Natural killer cell treated with Interleukin-12 subunit alpha and Interleukin-12 subunit beta and Interleukin-15 and Interleukin-18, amount 100 ng/mL, for 72 hours (primary cell): ENCODE results near the gene LRCOL1. TPM values are rescaled to one million over a fixed set of nuclear protein-coding genes. Genes with fewer than 3 reads are reported as not detected.

Source experiments
- ATAC-seq, 2 donors: fragments of 150-1000 bp; cut with Tn5 transposase in 1 of 2; sonication (Bioruptor Pico), chemical (Tn5 transposase) in 1 of 2; 2 replicates each; pipeline ENCODE4 v1.10.0; 2021
- DNase-seq: peaks from one replicate; pipeline ENCODE4 v3.0.0; 2022; ENCODE audit warnings: low spot score
- H3K27ac Mint-ChIP-seq, 2 donors: 1 replicate in 1 of 2; 2 replicates in 1 of 2; pipeline ENCODE4 v1.8.0; 2022; ENCODE audit warnings: mixed read lengths in 2 of 2, mild to moderate bottlenecking in 1 of 2, moderate library complexity in 1 of 2
- H3K27me3 Mint-ChIP-seq, 2 donors: 1 replicate in 1 of 2; 2 replicates in 1 of 2; pipeline ENCODE4 v1.8.0; 2022; ENCODE audit warnings: mixed read lengths in 2 of 2
- H3K36me3 Mint-ChIP-seq: one replicate; pipeline ENCODE4 v1.8.0; 2022; ENCODE audit warnings: mixed read lengths
- H3K4me1 Mint-ChIP-seq, 2 donors: 1 replicate in 1 of 2; 2 replicates in 1 of 2; pipeline ENCODE4 v1.8.0; 2022; ENCODE audit warnings: low read depth in 2 of 2, mixed read lengths in 2 of 2, mild to moderate bottlenecking in 1 of 2
- H3K4me3 Mint-ChIP-seq: one replicate; pipeline ENCODE4 v1.8.0; 2022; ENCODE audit warnings: mixed read lengths
- H3K9me3 Mint-ChIP-seq: 2 replicates; pipeline ENCODE4 v1.8.0; 2022; ENCODE audit warnings: mixed read lengths
- total RNA-seq, 2 donors: library from RNA; stranded (reverse); gene quantifications; one replicate each; pipeline ENCODE4 v1.2.3, GENCODE V29; 2022

LRCOL1 gene
- total RNA-seq, 2 donors from 2014 or later: not detected

DNA sequence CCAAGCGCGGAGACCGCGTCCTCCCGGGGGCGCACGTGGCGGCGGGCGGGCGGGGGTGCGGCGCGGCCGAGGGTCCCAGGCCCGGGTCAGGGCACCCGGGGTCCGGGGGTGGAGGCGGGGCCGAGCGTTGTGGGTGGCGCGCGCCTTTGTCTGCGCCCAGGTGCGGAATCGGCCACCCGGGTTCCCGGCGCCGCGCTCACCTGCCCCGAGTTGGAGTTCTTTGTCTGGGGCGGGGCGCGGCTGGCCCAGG, 50.1 kb downstream of the LRCOL1 start:
- Mint-ChIP-seq H3K36me3 (no peaks in the 10 kb centered on the region), H3K4me3 (no peak overlapping the region), H3K9me3 (no peaks in the 10 kb centered on the region), H3K4me1 (peaks cover 0 to 10% of the 10 kb centered on the region in 2 donors), H3K27ac (no peak overlapping the region), H3K27me3 (peaks cover 0 to 3% of the 10 kb centered on the region in 2 donors)
- ATAC-seq (peak; percentile 25 to 38), DNase-seq (no peak)

DNA sequence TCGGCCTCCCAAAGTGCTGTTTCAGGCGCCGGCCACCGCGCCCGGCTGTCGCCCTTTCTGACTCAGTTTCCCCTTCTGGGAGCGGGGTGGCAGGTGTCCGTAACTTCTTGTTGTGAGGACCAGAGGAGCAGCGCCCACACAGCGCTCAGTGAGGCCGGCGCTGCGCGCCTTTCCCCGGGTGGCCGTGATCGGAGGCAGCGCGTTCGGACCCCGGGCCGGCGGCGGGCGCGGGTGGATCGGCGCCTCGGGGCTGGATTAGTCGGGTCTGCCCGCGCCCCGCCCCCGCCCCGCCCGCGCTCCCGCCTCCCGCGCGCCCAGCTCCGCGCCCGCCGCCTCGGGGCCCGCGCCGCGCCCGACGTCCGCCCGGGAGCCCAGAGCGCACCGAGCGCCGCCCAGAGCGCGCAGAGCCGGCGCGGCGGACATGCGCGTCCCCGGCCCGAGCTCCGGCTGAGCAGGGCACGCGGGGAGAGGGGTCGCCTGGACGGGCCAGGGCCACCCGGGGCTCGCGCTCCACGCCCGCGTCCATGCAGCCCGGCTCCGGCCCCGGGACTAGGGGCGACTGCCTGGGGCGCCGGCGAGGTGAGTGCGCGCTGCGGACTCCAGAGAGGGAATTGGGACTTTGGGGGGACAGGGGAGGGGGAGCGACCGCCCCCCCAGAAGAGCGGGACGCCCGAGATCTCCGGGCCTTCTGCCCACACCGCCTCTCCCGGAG, 50.6 kb downstream of the LRCOL1 start:
- Mint-ChIP-seq H3K27me3 (peaks cover 0 to 3% of the 10 kb centered on the region in 2 donors), H3K4me3 (peak overlapping the region; percentile 25), H3K27ac (no peak overlapping the region), H3K9me3 (no peaks in the 10 kb centered on the region), H3K4me1 (peaks cover 0 to 10% of the 10 kb centered on the region in 2 donors), H3K36me3 (no peaks in the 10 kb centered on the region)
- ATAC-seq (peak; percentile 78), DNase-seq (no peak)

DNA sequence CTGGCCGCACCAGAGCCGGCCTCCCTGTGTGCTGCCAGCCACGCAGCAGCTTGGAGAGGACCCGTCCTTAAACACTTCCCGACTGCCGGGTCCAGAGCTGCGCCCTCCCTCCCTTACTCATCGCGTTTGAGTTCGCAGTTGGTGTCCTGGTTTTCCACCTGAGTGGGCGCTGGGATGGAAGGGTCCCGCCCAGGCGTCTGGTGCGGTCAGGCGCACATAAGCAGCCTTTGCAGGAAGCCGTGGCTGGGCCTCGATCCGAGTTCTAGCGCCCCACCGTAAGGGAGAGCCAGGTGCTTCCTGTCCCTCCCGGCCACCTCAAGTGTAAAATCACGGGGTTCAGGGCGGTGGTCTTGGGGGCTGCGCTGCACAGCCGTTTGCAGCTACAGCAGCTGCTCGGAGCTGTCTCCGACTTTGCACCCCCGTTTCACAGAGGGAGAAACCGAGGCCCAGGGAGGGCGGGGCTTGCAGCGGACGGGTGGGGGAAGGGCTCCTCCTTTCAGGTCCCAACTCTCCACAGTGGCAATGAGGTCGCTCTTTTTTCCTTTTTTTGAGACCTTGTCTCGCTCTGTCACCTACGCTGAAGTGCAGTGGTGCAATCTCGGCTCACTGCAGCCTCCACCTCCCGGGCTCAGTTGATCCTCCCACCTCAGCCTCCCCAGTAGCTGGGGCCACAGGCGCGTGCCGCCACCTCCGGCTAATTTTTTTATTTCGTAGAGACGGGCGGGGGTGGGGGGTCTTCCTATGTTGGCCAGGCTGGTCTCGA, 51.3 kb downstream of the LRCOL1 start:
- Mint-ChIP-seq H3K27me3 (peaks cover 0 to 3% of the 10 kb centered on the region in 2 donors), H3K4me3 (peak overlapping the region; percentile 25), H3K27ac (no peak overlapping the region), H3K9me3 (no peaks in the 10 kb centered on the region), H3K4me1 (peaks cover 0 to 10% of the 10 kb centered on the region in 2 donors), H3K36me3 (no peaks in the 10 kb centered on the region)
- no peak for ATAC-seq
- no peak for DNase-seq

DNA sequence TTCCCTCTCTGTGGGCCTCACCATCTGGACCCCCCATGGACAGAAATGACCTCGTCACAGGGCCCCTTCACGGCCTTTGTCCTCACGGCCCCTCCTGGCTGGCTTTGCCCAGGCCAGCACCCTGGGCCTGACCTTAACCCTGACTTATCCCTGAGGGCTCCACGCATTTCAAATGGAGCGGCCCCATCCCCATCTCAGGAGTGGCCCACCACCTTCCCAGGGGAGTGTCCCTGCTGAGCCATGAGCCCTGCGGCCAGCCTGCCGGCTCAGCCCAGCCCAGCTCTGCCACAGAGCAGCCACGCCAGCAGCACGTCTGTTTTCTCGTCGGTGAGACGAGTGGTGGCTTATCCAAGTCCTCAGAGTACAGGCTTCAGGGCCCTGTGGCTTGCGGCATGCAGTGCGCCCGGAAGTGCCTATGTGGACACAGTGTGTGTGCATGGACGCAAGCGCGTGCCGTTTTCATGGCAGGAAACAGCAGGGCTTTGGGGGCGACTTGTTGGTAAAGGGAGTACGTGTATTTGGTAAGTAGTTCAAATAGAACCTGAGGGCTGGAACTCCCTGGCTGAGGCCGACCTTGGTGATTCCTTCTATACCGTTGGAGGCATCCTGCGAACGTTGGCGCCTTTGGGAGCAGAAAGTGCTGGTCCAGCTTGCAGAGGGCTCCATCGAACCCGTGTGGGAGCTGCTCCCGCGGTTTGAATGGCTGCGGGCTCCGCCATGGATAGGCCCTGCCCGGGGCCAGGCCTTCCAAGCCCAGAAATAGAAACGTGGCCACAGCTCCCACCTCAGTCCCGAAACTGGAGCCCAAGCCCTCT, 52.1 kb downstream of the LRCOL1 start:
- no peaks in the 10 kb centered on the region for H3K9me3 Mint-ChIP-seq
- no peaks in the 10 kb centered on the region for H3K36me3 Mint-ChIP-seq
- peak; percentile 36 to 59 for ATAC-seq
- H3K4me1 Mint-ChIP-seq: peaks cover 0 to 7% of the 10 kb centered on the region in 2 donors
- peak overlapping the region; percentile 56 for H3K4me3 Mint-ChIP-seq
- H3K27me3 Mint-ChIP-seq: peaks cover 0 to 3% of the 10 kb centered on the region in 2 donors
- no peak overlapping the region for H3K27ac Mint-ChIP-seq
- DNase-seq: no peak

DNA sequence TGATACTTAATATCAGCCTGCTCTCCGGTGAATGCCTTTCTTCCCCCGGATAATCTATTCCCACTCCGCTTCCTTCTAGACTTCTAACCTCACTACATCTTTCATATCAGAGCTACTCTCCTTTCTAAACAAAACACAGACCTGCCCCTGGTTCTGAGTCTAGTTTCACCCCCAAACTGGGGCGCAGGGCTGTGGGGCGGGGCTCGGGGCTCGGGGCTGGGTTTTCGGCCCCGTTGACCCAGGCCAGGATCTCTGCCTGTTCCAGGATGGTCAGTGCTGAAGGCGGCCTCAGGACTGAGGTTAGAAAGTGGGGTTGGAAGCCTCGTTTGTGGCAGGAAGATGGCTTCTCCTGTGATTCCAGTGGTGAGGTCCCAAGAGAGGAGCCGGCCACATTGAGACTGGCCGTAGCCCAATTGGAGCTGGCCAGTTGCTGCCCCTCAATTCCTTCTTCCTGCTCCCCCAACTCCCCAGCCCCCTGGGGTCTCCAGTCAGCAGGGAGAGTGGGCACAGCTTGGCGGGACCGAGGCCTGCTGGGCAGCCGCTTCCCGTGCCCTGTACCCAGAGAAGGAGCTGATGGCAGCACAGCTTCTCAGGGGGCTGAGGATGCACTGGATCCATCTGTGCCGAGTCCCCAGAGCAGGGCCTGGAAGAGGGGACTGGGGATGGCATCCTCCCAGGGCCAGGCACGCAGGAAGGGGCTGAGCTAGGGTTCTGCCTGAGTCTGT, 52.9 kb downstream of the LRCOL1 start:
- Mint-ChIP-seq H3K36me3 (no peaks in the 10 kb centered on the region), H3K4me1 (peaks cover 0 to 7% of the 10 kb centered on the region in 2 donors), H3K4me3 (no peak overlapping the region), H3K27me3 (peaks cover 0 to 3% of the 10 kb centered on the region in 2 donors), H3K27ac (no peak overlapping the region), H3K9me3 (no peaks in the 10 kb centered on the region)
- no peak for ATAC-seq
- DNase-seq: no peak

DNA sequence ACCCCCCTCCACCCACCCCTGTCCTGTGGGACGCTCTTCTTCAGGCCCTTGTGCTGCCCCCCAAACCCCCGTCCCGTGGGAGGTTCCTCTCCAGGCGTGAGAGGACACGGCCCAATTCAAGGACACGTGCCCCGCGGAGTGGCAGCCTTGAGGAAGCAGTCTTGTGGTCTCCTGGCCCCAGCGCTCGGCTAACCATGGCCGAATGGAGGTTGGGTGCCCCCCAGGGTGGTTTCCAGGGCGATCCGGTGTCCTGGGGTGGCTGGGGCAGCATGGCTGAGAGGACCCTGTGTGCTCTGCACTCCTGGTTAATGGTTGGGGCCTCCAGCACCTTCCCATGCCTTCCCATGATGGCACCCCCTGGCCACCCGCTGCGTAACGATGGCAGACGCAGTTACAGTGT, 53.6 kb downstream of the LRCOL1 start:
- no peak for DNase-seq
- no peak overlapping the region for H3K27ac Mint-ChIP-seq
- no peak for ATAC-seq
- no peak overlapping the region for H3K4me3 Mint-ChIP-seq
- H3K27me3 Mint-ChIP-seq: peaks cover 0 to 3% of the 10 kb centered on the region in 2 donors
- H3K4me1 Mint-ChIP-seq: peaks cover 0 to 7% of the 10 kb centered on the region in 2 donors
- no peaks in the 10 kb centered on the region for H3K9me3 Mint-ChIP-seq
- H3K36me3 Mint-ChIP-seq: no peaks in the 10 kb centered on the region

DNA sequence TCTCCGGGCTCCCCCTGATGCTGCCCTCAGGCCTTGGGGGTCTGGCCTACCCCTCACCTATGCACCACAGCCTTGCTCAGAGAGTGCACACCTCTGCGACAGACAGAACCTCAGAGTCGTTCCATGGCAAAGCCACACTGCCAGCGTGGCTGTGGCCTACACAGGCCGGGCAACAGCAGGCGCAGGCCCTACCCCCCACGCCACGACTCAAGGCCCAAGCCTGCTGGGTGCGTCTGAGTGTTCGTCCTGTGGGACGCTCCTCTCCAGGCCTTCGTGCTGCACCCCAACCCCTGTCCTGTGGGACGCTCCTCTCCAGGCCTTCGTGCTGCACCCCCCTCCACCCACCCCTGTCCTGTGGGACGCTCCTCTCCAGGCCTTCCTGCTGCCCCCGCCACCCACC, 54.2 kb downstream of the LRCOL1 start:
- Mint-ChIP-seq H3K9me3 (no peaks in the 10 kb centered on the region), H3K36me3 (no peaks in the 10 kb centered on the region), H3K27me3 (peaks cover 0 to 3% of the 10 kb centered on the region in 2 donors), H3K4me3 (no peak overlapping the region), H3K4me1 (peaks cover 0 to 7% of the 10 kb centered on the region in 2 donors), H3K27ac (no peak overlapping the region)
- DNase-seq (no peak), ATAC-seq (no peak)

DNA sequence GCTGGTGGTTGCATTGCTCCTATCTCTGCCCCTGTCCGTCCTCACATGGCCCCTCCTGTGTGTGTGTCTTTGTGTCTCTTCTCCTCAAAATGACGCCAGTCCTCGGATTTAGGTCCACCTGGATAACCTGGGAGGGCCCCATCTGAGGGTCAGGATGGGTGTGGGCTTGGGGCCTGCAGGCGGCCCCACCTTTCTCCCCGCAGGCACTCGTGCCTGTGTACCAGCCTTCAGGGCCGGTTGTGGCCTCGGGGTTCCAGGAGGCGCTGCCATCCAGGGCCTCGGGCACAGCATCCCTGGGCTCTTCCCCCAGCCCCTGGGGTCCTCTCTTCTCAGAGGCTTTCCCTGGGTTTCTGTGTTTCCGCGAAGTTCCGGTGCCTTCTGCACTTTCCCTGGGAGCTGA, 54.7 kb downstream of the LRCOL1 start:
- ATAC-seq: no peak
- no peak for DNase-seq
- Mint-ChIP-seq H3K27me3 (peaks cover 0 to 3% of the 10 kb centered on the region in 2 donors), H3K4me3 (no peak overlapping the region), H3K4me1 (peaks cover 0 to 7% of the 10 kb centered on the region in 2 donors), H3K36me3 (no peaks in the 10 kb centered on the region), H3K9me3 (no peaks in the 10 kb centered on the region), H3K27ac (no peak overlapping the region)

DNA sequence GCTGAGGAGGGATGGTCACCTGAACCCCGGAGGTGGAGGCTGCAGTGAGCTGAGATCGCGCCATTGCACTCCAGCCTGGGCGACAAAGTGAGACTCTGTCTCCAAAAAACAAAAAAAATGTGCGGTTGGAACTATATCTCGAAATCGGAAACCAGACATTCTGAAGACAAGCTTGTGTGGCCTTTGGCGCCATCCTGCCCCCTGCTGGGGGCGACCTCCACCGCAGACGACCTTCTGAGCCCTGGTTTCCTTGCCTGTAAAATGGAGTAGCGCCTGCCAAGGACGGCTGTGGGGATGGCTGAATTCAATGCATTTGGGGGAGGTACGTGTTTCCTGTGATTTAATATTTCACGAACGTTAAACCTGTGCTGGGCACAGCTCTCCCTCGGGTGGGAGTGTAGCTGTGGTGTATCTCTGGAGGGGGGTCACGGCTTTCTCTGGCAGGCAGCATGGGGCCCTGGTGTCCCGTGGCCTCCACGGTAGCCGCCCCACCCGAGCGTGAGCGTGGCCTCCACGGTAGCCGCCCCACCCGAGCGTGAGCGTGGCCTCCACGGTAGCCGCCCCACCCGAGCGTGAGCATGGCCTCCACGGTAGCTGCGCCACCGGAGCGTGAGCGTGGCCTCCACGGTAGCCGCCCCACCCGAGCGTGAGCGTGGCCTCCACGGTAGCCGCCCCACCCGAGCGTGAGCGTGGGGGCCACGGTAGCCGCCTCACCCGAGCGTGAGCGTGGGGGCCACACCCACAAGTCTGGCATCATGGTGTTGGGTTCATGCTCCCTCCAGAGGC, 55.3 kb downstream of the LRCOL1 start:
- Mint-ChIP-seq H3K9me3 (no peaks in the 10 kb centered on the region), H3K4me3 (no peak overlapping the region), H3K27me3 (peaks cover 0 to 3% of the 10 kb centered on the region in 2 donors), H3K4me1 (peaks cover 0 to 7% of the 10 kb centered on the region in 2 donors), H3K27ac (no peak overlapping the region), H3K36me3 (no peaks in the 10 kb centered on the region)
- no peak for DNase-seq
- ATAC-seq: no peak

Other genes with a start within 250 kb of the LRCOL1 start
- 10 to 100 TPM; 38.0 to 91.5 TPM for gene FBRSL1, start 120.4 kb downstream of the LRCOL1 start, total RNA-seq
- not detected for gene P2RX2, start 8.2 kb upstream of the LRCOL1 start, total RNA-seq
- gene POLE, start 76.8 kb upstream of the LRCOL1 start, total RNA-seq: 100 to 1,000 TPM in 1 of 2 donors, 10 to 100 TPM in 1; 94.3 to 265 TPM
- gene PXMP2, start 77.0 kb upstream of the LRCOL1 start, total RNA-seq: 10 to 100 TPM in 1 of 2 donors, 1 to 10 TPM in 1; 9.6 to 22.2 TPM
- 100 to 1,000 TPM in 1 of 2 donors, 10 to 100 TPM in 1; 54.9 to 114 TPM for gene PGAM5, start 100.3 kb upstream of the LRCOL1 start, total RNA-seq
- 100 to 1,000 TPM; 163 to 193 TPM for gene ANKLE2, start 151.2 kb upstream of the LRCOL1 start, total RNA-seq
- gene GOLGA3, start 218.3 kb upstream of the LRCOL1 start, total RNA-seq: 100 to 1,000 TPM in 1 of 2 donors, 10 to 100 TPM in 1; 69.3 to 118 TPM